Mesendoderm (in vitro differentiated cells): ENCODE measurements around the gene LCNL1.

Experiments used
- DNase-seq: peaks from one replicate; pipeline ENCODE4 v3.0.0; 2013
- H2AK5ac ChIP-seq: 2 replicates; pipeline ENCODE4 v1.6.1; 2013; ENCODE audit warnings: low read length, inconsistent platforms
- H2BK120ac ChIP-seq: 2 replicates; pipeline ENCODE4 v1.6.1; 2013; ENCODE audit warnings: low read depth, mild to moderate bottlenecking, low read length, moderate library complexity, mixed read lengths
- H2BK15ac ChIP-seq: replicated peaks from 2 replicates; pipeline ENCODE4 v1.6.1; 2013; ENCODE audit warnings: low read depth, mild to moderate bottlenecking, moderate library complexity
- H2BK5ac ChIP-seq: 2 replicates; pipeline ENCODE4 v1.6.1; 2013; ENCODE audit warnings: low read length, inconsistent platforms
- H3K18ac ChIP-seq: 2 replicates; pipeline ENCODE4 v1.6.1; 2013; ENCODE audit warnings: mild to moderate bottlenecking, low read length, mixed read lengths
- H3K23ac ChIP-seq: one replicate; pipeline ENCODE4 v1.6.1; 2013; ENCODE audit warnings: low read length
- H3K27ac ChIP-seq: 2 replicates; pipeline ENCODE4 v1.5.1; 2013; ENCODE audit warnings: low read depth, mild to moderate bottlenecking, inconsistent platforms, low read length, moderate library complexity
- H3K27me3 ChIP-seq: 2 replicates; pipeline ENCODE4 v1.6.1; 2013; ENCODE audit warnings: low read length, control low read depth, mild to moderate bottlenecking, inconsistent platforms; ENCODE audit not compliant: insufficient read depth, poor library complexity
- H3K36me3 ChIP-seq: 2 replicates; pipeline ENCODE4 v1.6.1; 2013; ENCODE audit warnings: low read length, inconsistent platforms; ENCODE audit not compliant: control insufficient read depth, insufficient read depth
- H3K4ac ChIP-seq: one replicate; pipeline ENCODE4 v1.6.1; 2013; ENCODE audit warnings: low read depth, mild to moderate bottlenecking, low read length, moderate library complexity
- H3K4me1 ChIP-seq: 2 replicates; pipeline ENCODE4 v1.6.1; 2013; ENCODE audit warnings: low read depth, low read length, inconsistent platforms; ENCODE audit not compliant: control insufficient read depth
- H3K4me2 ChIP-seq: 2 replicates; pipeline ENCODE4 v1.6.1; 2013; ENCODE audit warnings: low read length
- H3K4me3 ChIP-seq: 2 replicates; pipeline ENCODE4 v1.5.1; 2013; ENCODE audit warnings: mild to moderate bottlenecking, low read length
- H3K56ac ChIP-seq: one replicate; pipeline ENCODE4 v1.6.1; 2013; ENCODE audit warnings: low read length
- H3K79me1 ChIP-seq: 2 replicates; pipeline ENCODE4 v1.6.1; 2013; ENCODE audit warnings: low read length, inconsistent platforms
- H3K79me2 ChIP-seq: 2 replicates; pipeline ENCODE4 v1.6.1; 2013; ENCODE audit warnings: mild to moderate bottlenecking, low read length; ENCODE audit not compliant: control insufficient read depth, insufficient read depth
- H3K9ac ChIP-seq: 2 replicates; pipeline ENCODE4 v1.6.1; 2013; ENCODE audit warnings: low read length, inconsistent platforms
- H4K5ac ChIP-seq: one replicate; pipeline ENCODE4 v1.6.1; 2013; ENCODE audit warnings: low read length
- H4K8ac ChIP-seq: one replicate; pipeline ENCODE4 v1.6.1; 2013; ENCODE audit warnings: low read depth, mild to moderate bottlenecking, control low read depth, low read length, moderate library complexity
- WGBS: extraction: QIAGEN DNeasy Blood & Tissue Kit; methylation state at CpG from one replicate; pipeline ENCODE4 v1.1.7; 2013; ENCODE audit warnings: low lambda C conversion rate, missing lambda C conversion rate; ENCODE audit not compliant: insufficient coverage; ENCODE audit errors: extremely low coverage; 5-methylcytosine and 5-hydroxymethylcytosine counted together

Gene LCNL1

GRCh38 chr9:136978073-136978864 is 4.5 kb upstream of the LCNL1 start:
- Histone ChIP-seq H2BK15ac (no peak overlapping the region), H3K79me2 (no peaks in the 10 kb centered on the region), H4K8ac (no peak overlapping the region), H2BK120ac (no peak overlapping the region), H3K36me3 (no peaks in the 10 kb centered on the region), H3K4me1 (no peaks in the 10 kb centered on the region), H3K4me3 (no peak overlapping the region), H4K5ac (no peak overlapping the region), H3K18ac (no peak overlapping the region), H2BK5ac (no peak overlapping the region), H2AK5ac (no peak overlapping the region), H3K79me1 (no peaks in the 10 kb centered on the region), H3K23ac (no peak overlapping the region), H3K27ac (no peak overlapping the region), H3K4ac (no peak overlapping the region), H3K9ac (peak overlapping the region; percentile 57), H3K4me2 (peak overlapping the region; percentile 84), H3K27me3 (no peaks in the 10 kb centered on the region), H3K56ac (peak overlapping the region; percentile 84)
- WGBS, result no CpG with 5 or more reads among the region's 78 CpGs
- DNase-seq, result peak; percentile 77

- Histone ChIP-seq H2BK15ac (no peak overlapping the region), H3K79me2 (no peaks in the 10 kb centered on the region), H3K4me1 (no peaks in the 10 kb centered on the region), H3K27me3 (no peaks in the 10 kb centered on the region), H4K8ac (no peak overlapping the region), H2AK5ac (no peak overlapping the region), H3K4ac (no peak overlapping the region), H3K4me2 (no peak overlapping the region), H3K79me1 (no peaks in the 10 kb centered on the region), H3K36me3 (no peaks in the 10 kb centered on the region), H3K4me3 (no peak overlapping the region), H3K18ac (no peak overlapping the region), H2BK120ac (no peak overlapping the region), H3K56ac (no peak overlapping the region), H2BK5ac (no peak overlapping the region), H3K23ac (no peak overlapping the region), H4K5ac (no peak overlapping the region), H3K9ac (no peak overlapping the region), H3K27ac (no peak overlapping the region)
- no CpG with 5 or more reads among the region's 41 CpGs for WGBS
- no peak for DNase-seq
Measured at GRCh38 chr9:136978865-136979544, 3.8 kb upstream of the LCNL1 start.

- Histone ChIP-seq H3K56ac (no peak overlapping the region), H3K79me2 (no peaks in the 10 kb centered on the region), H3K9ac (no peak overlapping the region), H3K4me3 (no peak overlapping the region), H2BK5ac (no peak overlapping the region), H2BK120ac (no peak overlapping the region), H3K4me1 (no peaks in the 10 kb centered on the region), H3K36me3 (no peaks in the 10 kb centered on the region), H3K23ac (no peak overlapping the region), H3K4ac (no peak overlapping the region), H3K27ac (no peak overlapping the region), H2BK15ac (no peak overlapping the region), H4K5ac (no peak overlapping the region), H2AK5ac (no peak overlapping the region), H3K27me3 (peaks cover 2% of the 10 kb centered on the region), H3K4me2 (no peak overlapping the region), H3K79me1 (no peaks in the 10 kb centered on the region), H3K18ac (no peak overlapping the region), H4K8ac (no peak overlapping the region)
- peak; percentile 46 for DNase-seq
- WGBS, result no CpG with 5 or more reads among the region's 26 CpGs
Measured at GRCh38 chr9:136979769-136980587, 2.8 kb upstream of the LCNL1 start.

- no peak overlapping the region for H3K9ac ChIP-seq
- peaks cover 8% of the 10 kb centered on the region for H3K27me3 ChIP-seq
- no peaks in the 10 kb centered on the region for H3K79me1 ChIP-seq
- H4K8ac ChIP-seq, result no peak overlapping the region
- H2BK120ac ChIP-seq, result no peak overlapping the region
- WGBS, result no CpG with 5 or more reads among the region's 16 CpGs
- no peak overlapping the region for H3K4me3 ChIP-seq
- no peak overlapping the region for H4K5ac ChIP-seq
- H3K36me3 ChIP-seq, result no peaks in the 10 kb centered on the region
- H3K18ac ChIP-seq, result no peak overlapping the region
- H3K79me2 ChIP-seq, result no peaks in the 10 kb centered on the region
- no peaks in the 10 kb centered on the region for H3K4me1 ChIP-seq
- H2AK5ac ChIP-seq, result no peak overlapping the region
- H3K27ac ChIP-seq, result no peak overlapping the region
- H3K56ac ChIP-seq, result no peak overlapping the region
- H3K4me2 ChIP-seq, result no peak overlapping the region
- no peak for DNase-seq
- H3K23ac ChIP-seq, result no peak overlapping the region
- no peak overlapping the region for H3K4ac ChIP-seq
- no peak overlapping the region for H2BK5ac ChIP-seq
- no peak overlapping the region for H2BK15ac ChIP-seq
Measured at GRCh38 chr9:136980669-136981478, 1.9 kb upstream of the LCNL1 start.

- no CpG with 5 or more reads among the region's 17 CpGs for WGBS
- no peaks in the 10 kb centered on the region for H3K4me1 ChIP-seq
- no peak overlapping the region for H3K56ac ChIP-seq
- H2BK5ac ChIP-seq, result no peak overlapping the region
- no peak overlapping the region for H2BK15ac ChIP-seq
- H4K8ac ChIP-seq, result no peak overlapping the region
- H3K4me2 ChIP-seq, result no peak overlapping the region
- H4K5ac ChIP-seq, result no peak overlapping the region
- no peak for DNase-seq
- no peak overlapping the region for H3K27ac ChIP-seq
- no peak overlapping the region for H3K4me3 ChIP-seq
- no peaks in the 10 kb centered on the region for H3K36me3 ChIP-seq
- H3K79me1 ChIP-seq, result no peaks in the 10 kb centered on the region
- H3K23ac ChIP-seq, result no peak overlapping the region
- peaks cover 8% of the 10 kb centered on the region for H3K27me3 ChIP-seq
- no peak overlapping the region for H3K9ac ChIP-seq
- no peak overlapping the region for H3K4ac ChIP-seq
- H2AK5ac ChIP-seq, result no peak overlapping the region
- no peak overlapping the region for H2BK120ac ChIP-seq
- no peak overlapping the region for H3K18ac ChIP-seq
- no peaks in the 10 kb centered on the region for H3K79me2 ChIP-seq
Measured at GRCh38 chr9:136981588-136982231, 1.1 kb upstream of the LCNL1 start.
